GM13976 (cell line): ENCODE data around the gene RHOBTB3.
"Not testable (repeated sequence)": the region's sequence is repeated elsewhere in the genome, so short reads cannot be mapped to it uniquely, and the experiment has no call there.

Source experiments
- DNase-seq: peaks from one replicate; pipeline ENCODE4 v3.0.0; 2012; ENCODE audit warnings: low spot score
- CTCF ChIP-seq: IDR thresholded peaks from 2 replicates; pipeline ENCODE4 v1.5.1; 2012; ENCODE audit warnings: borderline replicate concordance, mild to moderate bottlenecking; ENCODE audit not compliant: insufficient read depth; ENCODE audit errors: extremely low read depth, missing control alignments, control extremely low read depth
- in situ Hi-C: fragments of 300-500 bp; cut with MboI; formaldehyde crosslinking; loops from one replicate; pipeline ENCODE4 v1.12.0; 2022; ENCODE audit warnings: low sequenced_read_pairs, mixed read lengths, inconsistent platforms; ENCODE audit not compliant: unreplicated experiment

Gene RHOBTB3

GRCh38 chr5:95806687-95807086 is 75.6 kb downstream of the RHOBTB3 start:
- no peak for TF ChIP-seq CTCF
- in situ Hi-C loops, result no loop called here
- DNase-seq, result no peak

GRCh38 chr5:95808013-95808685 is 77.0 kb downstream of the RHOBTB3 start:
- DNase-seq, result no peak
- no peak for TF ChIP-seq CTCF
- in situ Hi-C loops, result no loop called here

DNA sequence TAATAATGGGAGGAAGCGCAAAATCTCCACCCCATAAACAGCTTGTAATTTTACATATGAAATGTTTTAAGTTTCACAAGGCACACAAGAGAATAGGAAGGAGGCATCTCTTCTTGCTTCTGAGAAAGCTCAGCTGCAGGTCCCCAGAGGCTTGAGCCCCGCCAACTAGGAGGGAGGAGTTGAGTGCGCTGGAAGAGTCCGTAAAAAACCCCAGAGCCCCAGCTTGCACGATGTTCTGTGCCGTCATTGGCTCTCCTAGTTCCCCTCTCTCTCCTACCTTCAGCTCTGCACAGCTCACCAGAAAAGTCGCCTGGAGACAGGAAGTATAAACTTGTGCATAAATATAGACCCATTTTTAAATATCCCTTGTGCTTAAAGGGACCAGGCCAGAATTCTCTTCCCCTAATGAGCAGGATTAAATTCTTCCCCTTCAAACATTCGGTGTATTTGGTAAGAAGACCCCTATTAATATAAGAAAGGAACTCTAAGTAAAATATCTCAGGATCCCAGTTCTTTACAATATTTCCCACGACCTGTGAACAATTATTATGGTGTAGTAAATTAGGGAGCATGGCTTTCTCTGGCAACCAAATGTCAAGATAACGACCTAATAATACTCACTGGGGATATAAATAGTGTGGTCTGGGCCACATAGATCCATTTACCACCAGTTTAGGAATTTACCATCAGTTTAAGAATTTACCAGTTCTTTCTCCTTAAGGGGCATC is 77.7 kb downstream of the RHOBTB3 start:
- in situ Hi-C loops, result no loop called here
- peak; percentile 84 for DNase-seq
- TF ChIP-seq CTCF, result no peak

GRCh38 chr5:95809414-95809960 is 78.4 kb downstream of the RHOBTB3 start:
- TF ChIP-seq CTCF, result no peak
- no peak for DNase-seq
- in situ Hi-C loops, result no loop called here

DNA sequence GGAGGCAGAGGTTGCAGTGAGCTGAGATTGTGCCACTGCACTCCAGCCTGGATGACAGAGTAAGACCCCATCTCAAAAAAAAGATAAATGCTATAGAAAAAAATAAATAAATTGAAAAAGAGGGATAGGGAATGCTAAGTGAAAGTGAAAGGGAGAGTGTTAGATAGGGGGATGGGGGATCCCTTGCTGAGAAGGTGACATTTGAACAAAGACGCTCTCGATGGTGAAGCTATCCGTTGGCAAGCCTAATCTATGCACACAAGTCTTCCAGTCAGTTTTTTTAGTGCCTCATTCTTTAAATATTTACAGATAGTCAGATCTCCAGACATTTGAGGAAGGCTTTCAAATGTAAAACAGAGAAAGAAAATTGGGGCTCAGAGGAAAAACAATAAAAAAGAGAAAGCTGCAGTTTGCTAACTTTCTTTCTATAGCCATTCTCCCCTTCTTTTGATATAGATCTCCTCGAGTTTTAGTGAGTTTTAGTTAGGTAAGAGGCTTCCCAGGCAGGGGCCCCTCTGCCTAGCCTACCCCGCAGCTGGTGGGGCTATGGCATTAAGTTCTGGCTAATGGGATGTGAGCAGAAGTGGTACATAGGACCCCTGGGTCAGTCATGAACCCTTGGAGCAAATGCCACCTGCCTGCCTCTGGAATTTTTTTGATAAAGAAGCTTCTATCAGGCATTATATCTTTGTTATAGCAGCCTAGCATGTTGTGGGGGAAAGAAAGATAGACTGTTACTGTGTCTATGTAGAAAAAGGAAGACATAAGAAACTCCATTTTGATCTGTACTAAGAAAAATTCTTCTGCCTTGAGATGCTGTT is 79.4 kb downstream of the RHOBTB3 start:
- no peak for DNase-seq
- in situ Hi-C loops, result no loop called here
- no peak for TF ChIP-seq CTCF

DNA sequence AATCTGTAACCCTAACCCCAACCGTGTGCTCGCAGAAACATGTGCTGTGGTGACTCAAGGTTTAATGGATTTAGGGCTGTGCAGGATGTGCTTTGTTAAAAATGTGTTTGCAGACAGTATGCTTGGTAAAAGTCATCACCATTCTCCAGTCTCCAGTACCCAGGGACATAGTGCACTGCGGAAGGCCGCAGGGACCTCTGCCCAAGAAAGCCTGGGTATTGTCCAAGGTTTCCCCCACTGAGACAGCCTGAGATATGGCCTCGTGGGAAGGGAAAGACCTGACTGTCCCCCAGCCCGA is 79.9 kb downstream of the RHOBTB3 start:
- DNase-seq, in situ Hi-C loops: not testable (repeated sequence)

DNA sequence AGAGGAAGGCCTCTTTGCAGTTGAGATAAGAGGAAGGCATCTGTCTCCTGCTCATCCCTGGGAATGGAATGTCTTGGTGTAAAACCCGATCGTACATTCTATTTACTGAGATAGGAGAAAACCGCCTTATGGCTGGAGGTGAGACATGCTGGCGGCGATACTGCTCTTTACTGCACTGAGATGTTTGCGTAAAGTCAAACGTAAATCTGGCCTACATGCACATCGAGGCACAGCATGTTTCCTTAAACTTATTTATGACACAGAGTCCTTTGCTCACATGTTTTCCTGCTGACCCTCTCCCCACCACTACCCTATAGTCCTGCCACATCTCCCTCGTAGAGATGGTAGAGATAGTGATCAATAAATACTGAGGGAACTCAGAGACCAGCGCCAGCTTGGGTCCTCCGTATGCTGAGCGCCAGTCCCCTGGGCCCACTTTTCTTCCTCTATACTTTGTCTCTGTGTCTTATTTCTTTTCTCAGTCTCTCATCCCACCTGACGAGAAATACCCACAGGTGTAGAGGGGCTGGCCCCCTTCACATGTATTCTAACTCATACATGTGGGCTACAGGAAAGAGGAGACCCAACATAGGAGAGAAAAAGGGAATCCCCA is 80.4 kb downstream of the RHOBTB3 start:
- DNase-seq, in situ Hi-C loops: not testable (repeated sequence)
